GM10248 (cell line): ENCODE results near the gene TSR1.

ENCODE experiments used
- CTCF ChIA-PET: fragments of 300-600 bp; sonication (Branson Sonifier 250); formaldehyde crosslinking; extraction: SDS; loops from one replicate; lab custom pipeline; 2021; ENCODE audit warnings: antibody characterized with exemption; lab: Yijun Ruan, JAX
- POLR2A ChIA-PET: fragments of 350-650 bp; sonication (Branson Sonifier 250); formaldehyde crosslinking; extraction: SDS; loops from one replicate; lab custom pipeline; 2020; ENCODE audit warnings: antibody characterized with exemption; lab: Yijun Ruan, JAX
- DNase-seq: peaks from one replicate; pipeline ENCODE4 v3.0.0; 2012; ENCODE audit errors: extremely low spot score
- TF ChIP-seq, protein P1 (sequence below): IDR thresholded peaks from 2 replicates; pipeline ENCODE4 v1.5.1; 2012; ENCODE audit warnings: mild to moderate bottlenecking, low read depth; ENCODE audit errors: extremely low read depth, missing control alignments, control extremely low read depth

TSR1 gene

DNA sequence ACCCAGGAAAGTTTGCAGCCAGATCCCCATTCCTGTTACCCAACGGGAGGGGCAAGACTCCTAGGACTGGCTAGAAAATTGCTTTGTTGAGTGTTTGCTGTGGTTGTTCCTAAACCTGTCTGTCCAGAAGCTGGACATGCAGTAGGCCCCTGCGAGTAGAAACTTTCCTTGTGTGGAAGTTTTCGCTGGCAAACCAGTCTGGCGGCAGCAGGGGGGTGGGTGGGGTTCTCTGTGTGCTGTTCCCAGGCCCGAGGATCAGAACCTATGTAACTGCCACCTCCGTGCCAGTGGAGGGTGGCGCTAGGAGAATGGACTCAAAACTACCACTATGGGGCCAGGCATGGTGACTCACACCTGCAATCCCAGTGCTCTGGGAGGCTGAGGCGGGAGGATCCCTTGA lies 10.2 kb upstream of the TSR1 start:
- no peak for DNase-seq
- CTCF ChIA-PET = interaction anchor here (1.4 to 3.3 kb wide), 3 partner anchors 36 to 291 kb away, joined by 3 to 15 read pairs (median 3); no protein-coding TSS in a partner anchor
- POLR2A ChIA-PET = interaction anchor here (0.9 kb wide), 1 partner anchor 9 kb away, joined by 3 read pairs; no protein-coding TSS in a partner anchor
- TF ChIP-seq, protein P1, sequence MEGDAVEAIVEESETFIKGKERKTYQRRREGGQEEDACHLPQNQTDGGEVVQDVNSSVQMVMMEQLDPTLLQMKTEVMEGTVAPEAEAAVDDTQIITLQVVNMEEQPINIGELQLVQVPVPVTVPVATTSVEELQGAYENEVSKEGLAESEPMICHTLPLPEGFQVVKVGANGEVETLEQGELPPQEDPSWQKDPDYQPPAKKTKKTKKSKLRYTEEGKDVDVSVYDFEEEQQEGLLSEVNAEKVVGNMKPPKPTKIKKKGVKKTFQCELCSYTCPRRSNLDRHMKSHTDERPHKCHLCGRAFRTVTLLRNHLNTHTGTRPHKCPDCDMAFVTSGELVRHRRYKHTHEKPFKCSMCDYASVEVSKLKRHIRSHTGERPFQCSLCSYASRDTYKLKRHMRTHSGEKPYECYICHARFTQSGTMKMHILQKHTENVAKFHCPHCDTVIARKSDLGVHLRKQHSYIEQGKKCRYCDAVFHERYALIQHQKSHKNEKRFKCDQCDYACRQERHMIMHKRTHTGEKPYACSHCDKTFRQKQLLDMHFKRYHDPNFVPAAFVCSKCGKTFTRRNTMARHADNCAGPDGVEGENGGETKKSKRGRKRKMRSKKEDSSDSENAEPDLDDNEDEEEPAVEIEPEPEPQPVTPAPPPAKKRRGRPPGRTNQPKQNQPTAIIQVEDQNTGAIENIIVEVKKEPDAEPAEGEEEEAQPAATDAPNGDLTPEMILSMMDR = no peak

DNA sequence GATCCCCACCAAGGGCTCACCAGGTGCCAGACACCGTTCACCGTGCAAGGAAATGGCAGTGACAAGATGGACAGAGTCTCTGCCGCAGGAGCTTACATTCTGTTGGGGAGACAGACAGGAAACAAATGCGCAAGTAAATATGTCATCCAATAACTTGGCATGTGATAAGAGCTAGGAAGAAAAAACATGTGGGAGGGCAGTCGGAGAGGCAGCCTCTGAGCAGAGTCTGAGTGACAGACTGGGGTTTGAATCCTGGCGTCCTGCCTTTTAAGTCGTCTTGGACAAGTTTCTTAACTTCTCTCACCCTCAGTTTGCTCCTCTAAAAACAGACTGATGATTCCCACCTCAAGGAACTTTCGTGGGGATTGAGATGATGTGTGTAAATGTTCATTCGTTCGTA lies 8.3 kb upstream of the TSR1 start:
- POLR2A ChIA-PET = no interaction called here
- DNase-seq = no peak
- TF ChIP-seq, protein P1 = no peak
- CTCF ChIA-PET = interaction anchor here (3.3 kb wide), 1 partner anchor 38 kb away, joined by 15 read pairs; no protein-coding TSS in a partner anchor

DNA sequence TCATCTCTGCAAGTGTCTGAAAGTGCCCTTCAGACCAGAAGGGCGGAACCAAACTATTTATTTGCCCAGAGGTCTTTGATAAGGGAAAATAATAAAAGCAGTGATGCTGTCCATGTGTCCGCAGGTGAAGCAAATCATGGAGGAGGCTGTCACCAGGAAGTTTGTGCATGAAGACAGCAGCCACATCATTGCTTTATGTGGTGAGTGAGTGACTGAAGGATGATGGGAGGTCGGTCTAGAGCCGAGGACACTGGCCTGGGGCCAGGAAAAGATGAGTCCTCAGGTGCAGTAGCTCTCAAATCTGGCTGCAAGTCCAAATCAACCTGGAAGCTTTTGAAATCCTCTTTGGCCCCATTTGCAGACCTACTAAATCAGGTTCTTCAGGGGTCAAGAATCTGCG lies 7.2 kb upstream of the TSR1 start:
- DNase-seq = no peak
- POLR2A ChIA-PET = no interaction called here
- TF ChIP-seq, protein P1 = no peak
- CTCF ChIA-PET = interaction anchor here (1.4 kb wide), 1 partner anchor 10 kb away, joined by 5 read pairs; no protein-coding TSS in a partner anchor

DNA sequence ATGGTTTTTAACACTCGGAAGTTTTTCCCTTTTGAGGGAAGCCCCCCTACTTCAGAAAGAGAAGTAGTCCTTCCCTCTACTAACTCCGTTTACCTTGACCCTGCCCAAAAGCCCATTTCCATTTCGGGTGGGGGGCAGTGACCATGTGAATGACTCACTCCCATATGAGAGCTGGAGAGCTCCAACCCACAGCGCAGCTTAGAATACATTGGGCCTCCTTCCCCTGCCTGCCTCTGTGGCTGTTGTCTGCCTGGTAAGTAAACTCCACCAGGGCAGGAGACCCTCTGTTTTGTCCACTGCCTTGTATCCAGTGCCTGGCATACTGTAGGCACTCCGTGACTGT lies 2.0 kb upstream of the TSR1 start:
- CTCF ChIA-PET = interaction anchor here (0.8 to 8.6 kb wide), 9 partner anchors 10 to 287 kb away, joined by 3 to 56 read pairs (median 3); partner anchors contain the start of gene HIC1

DNA sequence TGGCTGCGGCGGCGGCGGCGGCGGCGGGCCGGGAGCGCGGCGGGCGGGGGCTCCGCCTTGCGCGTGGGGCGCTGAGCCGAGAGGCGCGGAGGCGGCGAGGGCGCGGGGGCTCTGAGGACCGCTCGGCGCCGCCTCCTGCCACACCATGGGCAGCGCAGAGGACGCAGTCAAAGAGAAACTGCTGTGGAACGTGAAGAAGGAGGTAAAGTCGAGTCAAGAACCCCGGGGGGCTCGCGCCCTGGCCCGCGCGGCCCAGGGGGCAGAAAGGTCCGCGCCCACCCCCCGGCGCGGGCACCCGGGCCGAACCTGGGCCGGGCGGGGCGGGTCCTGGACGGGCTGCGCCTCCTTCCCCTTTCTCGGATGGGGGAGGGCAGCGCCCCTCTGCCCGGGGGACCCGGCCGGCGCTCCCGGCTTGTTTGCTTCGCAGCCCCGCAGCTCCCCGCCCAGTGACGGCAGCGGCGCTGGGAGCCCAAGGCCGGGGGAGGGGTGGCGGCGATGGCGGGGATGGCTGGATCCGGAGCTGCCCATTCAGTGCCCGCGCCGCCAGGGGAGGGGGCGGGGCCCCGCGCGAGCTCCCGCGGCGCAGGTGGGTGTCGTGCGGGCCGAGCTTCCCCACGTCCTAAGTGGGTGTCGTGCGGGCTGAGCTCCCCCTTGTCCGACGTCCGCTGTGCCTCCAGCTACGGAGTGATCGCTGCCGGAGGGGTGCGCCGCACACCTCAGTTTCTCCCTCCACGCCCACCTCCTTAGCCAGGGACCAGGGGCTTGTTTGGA lies 1.5 kb upstream of the TSR1 start:
- CTCF ChIA-PET = interaction anchor here (0.8 to 8.6 kb wide), 9 partner anchors 10 to 283 kb away, joined by 3 to 56 read pairs (median 5); partner anchors contain the start of gene HIC1
- peak; percentile 73 for DNase-seq
- POLR2A ChIA-PET = interaction anchor here (0.5 to 0.9 kb wide), 3 partner anchors 8 to 17 kb away, joined by 3 to 4 read pairs (median 3); no protein-coding TSS in a partner anchor
- TF ChIP-seq, protein P1 = no peak

More for the DNA sequence above, 2.0 kb upstream of the TSR1 start:
- DNase-seq = no peak
- TF ChIP-seq, protein P1 = no peak
- POLR2A ChIA-PET = interaction anchor here (0.6 to 0.9 kb wide), 2 partner anchors 9 kb away, joined by 3 read pairs; no protein-coding TSS in a partner anchor

DNA sequence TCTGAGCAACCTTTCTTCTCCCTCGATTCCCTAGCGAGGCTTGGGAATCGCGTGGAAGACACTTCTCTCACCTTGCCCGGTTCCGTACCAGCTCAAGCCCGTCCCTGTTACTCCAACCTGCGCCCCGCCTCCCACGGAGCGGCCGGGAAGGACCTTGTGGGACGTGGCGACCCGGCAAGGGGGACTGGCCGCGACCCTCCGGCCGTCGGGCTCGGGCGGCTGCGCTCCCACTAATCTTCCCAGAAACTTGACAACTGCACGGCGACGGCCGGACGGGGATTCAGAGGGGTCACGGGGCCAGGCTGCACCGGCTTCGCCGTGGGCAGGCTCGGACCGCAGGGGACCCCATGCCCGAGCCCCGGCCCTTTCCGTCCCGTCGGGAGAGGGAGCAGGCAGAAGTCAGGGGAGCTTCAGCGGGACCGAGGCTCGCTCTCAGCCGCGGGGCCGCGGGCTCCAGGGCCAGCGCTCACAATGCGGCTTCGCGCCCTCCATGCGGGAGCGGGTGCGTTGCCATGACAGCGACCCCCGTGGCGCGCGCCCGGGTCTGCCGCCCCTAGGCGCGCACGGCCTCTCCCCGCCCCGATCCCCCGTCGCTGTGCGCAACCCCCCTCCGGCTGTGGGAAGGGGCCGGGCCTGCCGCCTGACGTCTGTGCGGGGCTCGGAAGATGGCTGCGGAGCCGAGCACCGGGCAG lies 741 bp upstream of the TSR1 start, which contains the start of gene SGSM2:
TSS of gene SGSM2 (plus strand) at position 650 of the 692 bp plus-strand sequence. CDS start 188 bp downstream, outside the sequence.
- POLR2A ChIA-PET = interaction anchor here (0.9 to 1.3 kb wide), 2 partner anchors 77 to 281 kb away, joined by 3 to 4 read pairs; no protein-coding TSS in a partner anchor
- TF ChIP-seq, protein P1 = no peak
- CTCF ChIA-PET = interaction anchor here (1.1 to 8.6 kb wide), 11 partner anchors 11 to 284 kb away, joined by 3 to 56 read pairs (median 5); partner anchors contain the start of gene HIC1
- peak; percentile 89 for DNase-seq
